ENCODE measurements around the gene MAS1L. TPM values are rescaled to one million over a fixed set of nuclear protein-coding genes. Genes with fewer than 3 reads are reported as not detected.
"Not testable (repeated sequence)": the region's sequence is repeated elsewhere in the genome, so short reads cannot be mapped to it uniquely, and the experiment has no call there.

The MAS1L gene
- total RNA-seq, 1 experiment from 2014 or later = not detected

- Histone ChIP-seq H3K9ac (ENCODE audit: low read length) (no peak overlapping the region), H3K4me1 (ENCODE audit: control insufficient read depth in 1 of 2, insufficient read depth in 2 of 2, low read length in 2 of 2) (no peaks in the 10 kb centered on the region), H3K79me2 (ENCODE audit: insufficient read depth, low read length) (no peaks in the 10 kb centered on the region), H3K9me3 (ENCODE audit: control insufficient read depth in 1 of 2, insufficient read depth in 1 of 2, low read depth in 1 of 2, low read length in 2 of 2) (no peaks in the 10 kb centered on the region), H3K27ac (ENCODE audit: low read depth, low read length) (no peak overlapping the region), H3K27me3 (ENCODE audit: insufficient read depth, low read length) (no peaks in the 10 kb centered on the region), H3K9me2 (ENCODE audit: insufficient read depth) (no peaks in the 10 kb centered on the region), H2AFZ (ENCODE audit: low read depth, low read length, poor library complexity, severe bottlenecking) (no peak overlapping the region), H3K36me3 (ENCODE audit: control insufficient read depth in 1 of 2, insufficient read depth in 2 of 2, low read length in 2 of 2) (no peaks in the 10 kb centered on the region), H3K4me3 (replicated peaks in 1 of 2; ENCODE audit: low read depth in 1 of 2, low read length in 2 of 2) (no peak overlapping the region), H4K20me1 (ENCODE audit: insufficient read depth) (no peaks in the 10 kb centered on the region), H3K4me2 (ENCODE audit: low read length) (no peak overlapping the region)
- ChIA-PET POLR2A (interaction anchor here (0.6 kb wide), 1 partner anchor 538 kb away, joined by 3 read pairs; no protein-coding TSS in a partner anchor), CTCF (no interaction called here), RAD21 (ENCODE audit: low non-redundant PET in 1 of 2, low total read pairs in 2 of 2, uncharacterized antibody in 2 of 2, unreplicated experiment in 2 of 2) (no interaction called here)
- no TSS peak for BruUV-seq (replicated peaks)
- TF ChIP-seq EZH2 (IDR thresholded peaks at IDR 0.05) = no peak
- TF ChIP-seq TCF7L2 (IDR thresholded peaks at IDR 0.05; ENCODE audit: borderline replicate concordance, extremely low read depth, insufficient read depth, insufficient read length) = no peak
- TF ChIP-seq ZFX (IDR thresholded peaks at IDR 0.05) = no peak
- TF ChIP-seq ELF1 (IDR thresholded peaks at IDR 0.05; ENCODE audit: borderline replicate concordance, low read depth) = no peak
- intact Hi-C loops (cut with micrococcal nuclease) = no loop called here
- ATAC-seq (no peak), DNase-seq (ENCODE audit: low read depth, low spot score) (no peak)
Measured at GRCh38 chr6:29447670-29448069, 40.1 kb downstream of the MAS1L start.

- H3K36me3 ChIP-seq (ENCODE audit: control insufficient read depth in 1 of 2, insufficient read depth in 2 of 2, low read length in 2 of 2); H3K79me2 ChIP-seq (ENCODE audit: insufficient read depth, low read length); CTCF ChIA-PET; H3K4me2 ChIP-seq (ENCODE audit: low read length); ATAC-seq; intact Hi-C loops (cut with micrococcal nuclease); H3K27me3 ChIP-seq (ENCODE audit: insufficient read depth, low read length); H2AFZ ChIP-seq (ENCODE audit: low read depth, low read length, poor library complexity, severe bottlenecking); H3K4me3 ChIP-seq (replicated peaks in 1 of 2; ENCODE audit: low read depth in 1 of 2, low read length in 2 of 2); H4K20me1 ChIP-seq (ENCODE audit: insufficient read depth); H3K4me1 ChIP-seq (ENCODE audit: control insufficient read depth in 1 of 2, insufficient read depth in 2 of 2, low read length in 2 of 2); H3K9ac ChIP-seq (ENCODE audit: low read length); H3K27ac ChIP-seq (ENCODE audit: low read depth, low read length); H3K9me3 ChIP-seq (ENCODE audit: control insufficient read depth in 1 of 2, insufficient read depth in 1 of 2, low read depth in 1 of 2, low read length in 2 of 2); BruUV-seq (replicated peaks); POLR2A ChIA-PET; RAD21 ChIA-PET (ENCODE audit: low non-redundant PET in 1 of 2, low total read pairs in 2 of 2, uncharacterized antibody in 2 of 2, unreplicated experiment in 2 of 2); DNase-seq (ENCODE audit: low read depth, low spot score); H3K9me2 ChIP-seq (ENCODE audit: insufficient read depth): not testable (repeated sequence)
Measured at GRCh38 chr6:29444031-29444430, 43.7 kb downstream of the MAS1L start.

Measured in HCT116 (cell line).